ENCODE measurements around the gene EEF1AKMT3. TPM values are rescaled to one million over a fixed set of nuclear protein-coding genes. Genes with fewer than 3 reads are reported as not detected.

Gene EEF1AKMT3
- total and polyA plus RNA-seq, 12 donors: 1.1 to 2.6 (median 1.5) TPM

DNA sequence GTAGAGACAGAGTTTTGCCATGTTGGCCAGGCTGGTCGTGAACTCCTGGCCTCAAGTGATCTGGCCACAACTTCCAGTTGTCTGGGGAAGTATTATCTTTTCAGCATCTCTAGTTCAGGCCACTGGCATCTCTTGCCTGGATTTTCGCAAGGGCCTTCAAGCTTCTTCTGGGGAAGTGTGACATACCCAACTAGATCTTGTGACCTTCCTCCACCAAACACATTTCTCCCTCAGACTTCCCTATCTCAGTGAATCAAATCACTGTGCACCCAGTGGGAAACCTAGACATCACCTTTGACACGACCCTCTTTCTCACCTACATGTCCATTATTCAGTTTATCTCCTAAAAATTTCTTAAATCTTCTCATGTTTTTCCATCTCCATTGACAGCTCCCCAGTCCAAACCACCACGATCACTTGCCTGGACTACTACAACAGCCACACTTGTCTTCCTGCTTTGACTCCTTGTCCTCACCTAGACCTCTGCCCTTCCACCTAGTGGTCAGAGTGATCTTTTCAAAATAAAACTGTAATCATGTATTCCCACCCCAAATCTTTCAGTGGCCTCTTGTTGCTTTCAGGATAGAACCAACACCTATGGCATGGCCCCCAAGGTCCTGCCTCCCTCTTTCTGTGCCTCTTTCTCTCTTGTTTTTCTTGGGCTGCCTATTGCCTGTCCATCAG, 3.3 kb downstream of the EEF1AKMT3 start:
- no peak for DNase-seq
- peaks cover 5 to 37% (median 19%) of the 10 kb centered on the region in 9 donors for H3K4me1 ChIP-seq
- no peaks in the 10 kb centered on the region for H3K9me3 ChIP-seq
- H3K4me3 ChIP-seq: no peak overlapping the region
- WGBS, 2 donors: 81 to 84% methylated on average over 4 of the region's 4 CpGs
- H3K27me3 ChIP-seq: no peaks in the 10 kb centered on the region
- peaks cover 0 to 28% (median 0%) of the 10 kb centered on the region in 9 donors for H3K36me3 ChIP-seq
- TF ChIP-seq, protein P1, sequence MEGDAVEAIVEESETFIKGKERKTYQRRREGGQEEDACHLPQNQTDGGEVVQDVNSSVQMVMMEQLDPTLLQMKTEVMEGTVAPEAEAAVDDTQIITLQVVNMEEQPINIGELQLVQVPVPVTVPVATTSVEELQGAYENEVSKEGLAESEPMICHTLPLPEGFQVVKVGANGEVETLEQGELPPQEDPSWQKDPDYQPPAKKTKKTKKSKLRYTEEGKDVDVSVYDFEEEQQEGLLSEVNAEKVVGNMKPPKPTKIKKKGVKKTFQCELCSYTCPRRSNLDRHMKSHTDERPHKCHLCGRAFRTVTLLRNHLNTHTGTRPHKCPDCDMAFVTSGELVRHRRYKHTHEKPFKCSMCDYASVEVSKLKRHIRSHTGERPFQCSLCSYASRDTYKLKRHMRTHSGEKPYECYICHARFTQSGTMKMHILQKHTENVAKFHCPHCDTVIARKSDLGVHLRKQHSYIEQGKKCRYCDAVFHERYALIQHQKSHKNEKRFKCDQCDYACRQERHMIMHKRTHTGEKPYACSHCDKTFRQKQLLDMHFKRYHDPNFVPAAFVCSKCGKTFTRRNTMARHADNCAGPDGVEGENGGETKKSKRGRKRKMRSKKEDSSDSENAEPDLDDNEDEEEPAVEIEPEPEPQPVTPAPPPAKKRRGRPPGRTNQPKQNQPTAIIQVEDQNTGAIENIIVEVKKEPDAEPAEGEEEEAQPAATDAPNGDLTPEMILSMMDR (IDR thresholded peaks at IDR 0.05): no peak
- no peak overlapping the region for H3K27ac ChIP-seq
- ATAC-seq: no peak
- intact Hi-C loops (cut with DNase I): no loop called here

DNA sequence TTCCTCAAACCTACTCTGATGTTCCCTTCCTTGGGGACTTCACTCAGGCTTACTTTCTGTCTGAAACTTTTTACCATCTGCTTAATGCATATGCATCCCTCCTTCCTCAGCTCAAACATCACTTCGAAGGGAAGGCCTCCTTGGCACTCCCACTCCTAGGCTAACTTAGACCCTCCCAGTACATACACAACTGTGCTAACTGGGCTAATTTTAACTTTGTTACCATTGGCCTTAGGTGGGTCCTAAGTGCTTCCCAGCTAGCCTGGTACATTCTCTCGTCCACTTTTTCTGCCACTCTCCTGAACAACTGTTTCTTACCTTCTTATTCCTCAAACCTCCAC, 3.8 kb downstream of the EEF1AKMT3 start:
- DNase-seq (no peak), ATAC-seq (no peak)
- Histone ChIP-seq H3K27ac (no peak overlapping the region), H3K4me3 (no peak overlapping the region), H3K36me3 (peaks cover 0 to 29% (median 0%) of the 10 kb centered on the region in 9 donors), H3K4me1 (peaks cover 5 to 37% (median 14%) of the 10 kb centered on the region in 9 donors), H3K27me3 (no peaks in the 10 kb centered on the region), H3K9me3 (no peaks in the 10 kb centered on the region)
- WGBS, 2 donors: 77 to 88% methylated on average over 2 of the region's 2 CpGs
- TF ChIP-seq, protein P1 (IDR thresholded peaks at IDR 0.05): no peak
- intact Hi-C loops (cut with DNase I): no loop called here

DNA sequence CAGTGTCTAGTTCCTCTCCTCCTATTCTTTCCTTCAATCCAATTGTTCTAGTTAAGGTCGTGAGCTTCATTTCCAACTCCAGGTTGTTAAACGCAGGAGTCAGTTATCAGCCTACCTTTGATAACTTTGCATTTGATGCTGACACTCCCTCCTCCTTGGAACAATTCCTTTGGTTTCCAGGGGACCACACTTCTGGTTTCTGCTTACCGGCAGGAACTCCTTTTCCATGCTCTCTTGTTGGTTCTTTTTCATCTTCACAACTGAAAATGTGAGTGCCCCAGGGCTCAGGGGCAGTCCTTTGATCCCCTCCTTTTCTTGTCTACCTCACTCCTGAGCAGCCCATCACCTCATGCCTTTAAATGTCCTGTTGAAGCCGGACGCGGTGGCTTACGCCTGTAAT, 5.0 kb downstream of the EEF1AKMT3 start:
- H3K4me3 ChIP-seq: no peak overlapping the region
- no peak for DNase-seq
- no peaks in the 10 kb centered on the region for H3K27me3 ChIP-seq
- no peaks in the 10 kb centered on the region for H3K9me3 ChIP-seq
- intact Hi-C loops (cut with DNase I): no loop called here
- H3K4me1 ChIP-seq: peaks cover 2 to 42% (median 11%) of the 10 kb centered on the region in 9 donors
- TF ChIP-seq, protein P1 (IDR thresholded peaks at IDR 0.05): no peak
- ATAC-seq: no peak
- H3K27ac ChIP-seq: no peak overlapping the region
- H3K36me3 ChIP-seq: peaks cover 0 to 29% (median 0%) of the 10 kb centered on the region in 9 donors
- WGBS, 2 donors: 93% methylated on average over 7 of the region's 7 CpGs

DNA sequence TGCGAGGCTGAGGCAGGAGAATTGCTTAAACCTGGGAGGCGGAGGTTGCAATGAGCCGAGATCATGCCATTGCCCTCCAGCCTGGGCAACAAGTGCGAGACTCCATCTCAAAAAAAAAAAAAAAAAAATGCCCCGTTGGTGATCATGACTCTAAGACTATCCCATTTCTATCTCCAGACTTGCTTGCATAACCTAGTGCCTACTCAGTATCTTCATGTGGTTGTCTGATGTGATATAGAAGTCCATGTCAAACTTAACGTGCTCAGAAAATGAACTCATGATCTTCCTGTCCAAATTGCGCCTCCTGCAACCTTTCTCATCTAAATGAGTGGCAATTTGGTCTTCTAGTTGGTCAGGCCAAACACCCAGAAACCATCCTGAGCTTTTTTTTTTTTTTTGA, 5.5 kb downstream of the EEF1AKMT3 start:
- 90 to 94% methylated on average over 7 of the region's 7 CpGs for WGBS, 2 donors
- Histone ChIP-seq H3K4me3 (no peak overlapping the region), H3K9me3 (no peaks in the 10 kb centered on the region), H3K4me1 (peaks cover 2 to 41% (median 11%) of the 10 kb centered on the region in 9 donors), H3K36me3 (peaks cover 0 to 29% (median 0%) of the 10 kb centered on the region in 9 donors), H3K27me3 (no peaks in the 10 kb centered on the region), H3K27ac (no peak overlapping the region)
- DNase-seq (no peak), ATAC-seq (no peak)
- intact Hi-C loops (cut with DNase I): no loop called here
- TF ChIP-seq, protein P1 (IDR thresholded peaks at IDR 0.05): no peak
